Measurements from ENCODE around the gene SGTA.

DNA sequence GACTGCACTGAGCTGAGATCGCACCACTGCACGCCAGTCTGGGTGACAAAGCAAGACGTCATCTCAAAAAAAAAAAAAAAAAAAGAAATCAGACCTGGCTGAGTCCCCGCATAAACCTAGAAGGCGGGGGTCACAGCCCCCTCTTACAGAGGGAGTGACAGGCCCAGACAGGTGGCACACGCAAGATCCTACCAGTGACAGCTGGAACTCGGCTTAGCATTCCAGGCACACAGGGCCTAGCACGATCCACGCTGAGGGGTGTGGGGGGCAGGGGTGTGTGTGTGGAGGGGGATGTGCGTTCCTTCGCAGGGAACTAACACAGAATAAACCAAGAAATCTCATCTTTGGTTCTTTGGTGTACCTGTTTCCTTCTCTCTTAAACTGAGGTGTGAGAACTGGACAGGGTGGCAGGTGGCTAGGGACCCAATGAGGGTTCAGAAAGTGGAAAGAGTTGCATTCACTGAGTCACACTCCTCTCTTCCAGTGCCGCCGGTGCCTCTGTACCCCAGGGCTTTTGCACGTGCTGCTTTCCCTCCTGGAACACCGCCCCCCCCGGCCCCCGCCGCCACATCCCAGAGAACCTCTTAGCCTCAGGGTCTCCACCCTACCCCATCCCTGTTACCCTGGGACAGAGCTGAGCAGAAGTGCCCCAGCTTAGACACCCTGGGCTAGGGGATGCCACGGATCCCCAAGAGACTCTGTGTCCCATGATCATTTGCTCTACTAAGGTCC, 5.0 kb downstream of the SGTA start:
- TF ChIP-seq, protein P1, sequence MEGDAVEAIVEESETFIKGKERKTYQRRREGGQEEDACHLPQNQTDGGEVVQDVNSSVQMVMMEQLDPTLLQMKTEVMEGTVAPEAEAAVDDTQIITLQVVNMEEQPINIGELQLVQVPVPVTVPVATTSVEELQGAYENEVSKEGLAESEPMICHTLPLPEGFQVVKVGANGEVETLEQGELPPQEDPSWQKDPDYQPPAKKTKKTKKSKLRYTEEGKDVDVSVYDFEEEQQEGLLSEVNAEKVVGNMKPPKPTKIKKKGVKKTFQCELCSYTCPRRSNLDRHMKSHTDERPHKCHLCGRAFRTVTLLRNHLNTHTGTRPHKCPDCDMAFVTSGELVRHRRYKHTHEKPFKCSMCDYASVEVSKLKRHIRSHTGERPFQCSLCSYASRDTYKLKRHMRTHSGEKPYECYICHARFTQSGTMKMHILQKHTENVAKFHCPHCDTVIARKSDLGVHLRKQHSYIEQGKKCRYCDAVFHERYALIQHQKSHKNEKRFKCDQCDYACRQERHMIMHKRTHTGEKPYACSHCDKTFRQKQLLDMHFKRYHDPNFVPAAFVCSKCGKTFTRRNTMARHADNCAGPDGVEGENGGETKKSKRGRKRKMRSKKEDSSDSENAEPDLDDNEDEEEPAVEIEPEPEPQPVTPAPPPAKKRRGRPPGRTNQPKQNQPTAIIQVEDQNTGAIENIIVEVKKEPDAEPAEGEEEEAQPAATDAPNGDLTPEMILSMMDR (IDR thresholded peaks at IDR 0.05): no peak
- no peak for TF ChIP-seq POLR2A (IDR thresholded peaks at IDR 0.05)

All from thyroid gland (tissue), 4 donors.